Right lung (tissue), 5 donors: ENCODE data around the gene HOXB7. TPM values are rescaled to one million over a fixed set of nuclear protein-coding genes. Genes with fewer than 3 reads are reported as not detected.

ENCODE experiments used
- DNase-seq, 2 donors: peaks; one replicate each; pipeline ENCODE4 v3.0.0-alpha.2; 2013
- polyA plus RNA-seq, 5 donors: library from polyadenylated mRNA; unstranded; fragments of 120-200 nt; gene quantifications; one replicate each; pipeline versions ENCODE4 v1.2.1 to v1.2.3, GENCODE V29; 2013; ENCODE audit warnings: inconsistent platforms in 1 of 5, low replicate concordance in 1 of 5; ENCODE audit not compliant: insufficient read length in 5 of 5, insufficient read depth in 1 of 5

The HOXB7 gene
- polyA plus RNA-seq, 5 donors: 6.2 to 8.7 (median 7.4) TPM

GRCh38 chr17:48569674-48570324, 41.0 kb downstream of the HOXB7 start:
- no peak for DNase-seq

- DNase-seq: no peak
Observed at GRCh38 chr17:48569240-48569582, 41.6 kb downstream of the HOXB7 start.

DNA sequence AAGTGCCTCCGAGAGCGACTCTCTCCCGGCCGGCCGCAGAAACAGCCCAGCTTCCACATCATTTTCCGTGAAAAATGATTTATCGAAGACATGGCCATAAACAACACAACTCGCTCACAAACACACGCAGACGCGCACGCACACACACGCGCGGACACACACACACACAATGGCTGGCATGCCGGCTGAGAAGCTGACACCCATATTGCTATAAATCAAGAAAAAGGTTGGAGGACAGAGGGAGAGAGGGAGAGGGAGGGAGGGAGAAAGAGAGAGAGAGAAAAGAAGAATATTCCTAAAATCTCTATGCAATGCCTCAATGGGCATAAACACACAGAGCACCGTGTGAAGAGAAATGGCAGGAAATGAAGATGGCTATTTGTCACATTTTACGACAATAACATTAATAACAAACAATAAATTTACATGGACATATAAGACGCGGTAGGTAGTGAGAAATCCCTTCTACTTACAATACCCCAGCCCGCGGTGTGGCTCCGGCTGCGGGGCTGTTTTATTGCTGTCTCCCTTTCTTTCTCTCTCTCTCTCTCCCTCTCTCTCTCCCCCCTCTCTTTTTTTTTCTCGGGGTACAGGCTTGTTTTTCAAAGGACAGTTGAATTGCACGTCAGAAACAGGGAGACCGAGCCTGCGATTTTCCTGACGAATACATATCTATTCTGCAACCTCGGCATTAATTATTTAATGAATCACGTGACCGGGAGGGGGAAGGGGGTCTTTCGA, 42.1 kb downstream of the HOXB7 start:
- DNase-seq: no peak

DNA sequence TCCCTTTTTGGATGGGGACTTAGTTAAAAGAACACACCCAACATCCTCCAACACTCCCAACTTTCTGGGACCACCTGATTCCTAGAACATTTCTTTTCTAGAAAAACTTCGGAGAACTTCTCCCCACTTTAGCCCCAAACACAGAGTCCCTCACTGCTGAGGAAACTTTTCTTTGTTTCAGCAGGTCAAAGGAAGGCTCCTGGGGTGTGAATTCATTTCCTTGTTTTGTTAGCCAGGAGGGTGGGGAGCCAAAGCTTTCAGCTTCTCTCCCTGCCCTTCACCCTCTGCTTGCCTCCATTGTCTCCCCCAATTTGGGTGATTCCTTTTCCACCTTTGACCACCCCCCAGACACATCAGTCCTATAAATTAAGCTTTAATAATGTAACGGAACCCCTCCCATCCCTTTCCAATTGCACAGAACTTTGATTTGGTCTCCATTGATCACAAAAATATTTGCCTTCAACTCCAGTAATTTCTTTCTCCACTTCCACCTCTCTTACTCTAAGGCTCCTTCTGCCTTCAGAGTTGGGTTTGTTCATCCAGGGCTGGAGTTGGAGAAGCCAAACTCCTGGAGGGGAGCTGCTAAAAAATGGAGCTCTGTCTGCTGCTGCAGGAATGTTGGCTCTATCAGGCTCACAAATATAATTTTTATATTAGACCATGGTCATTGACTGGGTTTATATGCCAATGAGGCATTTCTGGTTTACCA, 43.0 kb downstream of the HOXB7 start:
- no peak for DNase-seq

- no peak for DNase-seq
Observed at GRCh38 chr17:48567209-48567608, 43.6 kb downstream of the HOXB7 start.

DNA sequence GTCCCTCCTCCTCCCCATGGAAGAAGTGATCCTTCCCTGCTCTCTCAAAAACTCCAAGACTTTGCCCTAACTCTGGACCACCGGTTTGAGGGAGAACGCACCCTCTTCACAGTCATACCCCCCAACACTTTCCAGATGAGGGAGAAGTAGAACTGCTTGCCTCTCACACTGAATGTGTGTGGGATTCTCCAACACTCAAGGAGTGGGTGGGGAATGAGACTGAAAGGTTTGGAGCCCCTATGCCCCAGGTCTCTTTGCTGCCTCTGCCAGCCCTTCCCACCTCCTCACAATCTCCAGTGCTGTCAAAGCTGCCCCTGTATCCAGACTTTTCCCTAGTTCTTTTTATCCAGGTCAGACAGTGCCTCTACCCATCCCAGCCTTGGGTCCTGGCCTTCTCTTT, 44.1 kb downstream of the HOXB7 start:
- DNase-seq: no peak

- DNase-seq: no peak
Observed at GRCh38 chr17:48565925-48566710, 44.7 kb downstream of the HOXB7 start.

- DNase-seq: no peak
Observed at GRCh38 chr17:48565022-48565554, 45.7 kb downstream of the HOXB7 start.

DNA sequence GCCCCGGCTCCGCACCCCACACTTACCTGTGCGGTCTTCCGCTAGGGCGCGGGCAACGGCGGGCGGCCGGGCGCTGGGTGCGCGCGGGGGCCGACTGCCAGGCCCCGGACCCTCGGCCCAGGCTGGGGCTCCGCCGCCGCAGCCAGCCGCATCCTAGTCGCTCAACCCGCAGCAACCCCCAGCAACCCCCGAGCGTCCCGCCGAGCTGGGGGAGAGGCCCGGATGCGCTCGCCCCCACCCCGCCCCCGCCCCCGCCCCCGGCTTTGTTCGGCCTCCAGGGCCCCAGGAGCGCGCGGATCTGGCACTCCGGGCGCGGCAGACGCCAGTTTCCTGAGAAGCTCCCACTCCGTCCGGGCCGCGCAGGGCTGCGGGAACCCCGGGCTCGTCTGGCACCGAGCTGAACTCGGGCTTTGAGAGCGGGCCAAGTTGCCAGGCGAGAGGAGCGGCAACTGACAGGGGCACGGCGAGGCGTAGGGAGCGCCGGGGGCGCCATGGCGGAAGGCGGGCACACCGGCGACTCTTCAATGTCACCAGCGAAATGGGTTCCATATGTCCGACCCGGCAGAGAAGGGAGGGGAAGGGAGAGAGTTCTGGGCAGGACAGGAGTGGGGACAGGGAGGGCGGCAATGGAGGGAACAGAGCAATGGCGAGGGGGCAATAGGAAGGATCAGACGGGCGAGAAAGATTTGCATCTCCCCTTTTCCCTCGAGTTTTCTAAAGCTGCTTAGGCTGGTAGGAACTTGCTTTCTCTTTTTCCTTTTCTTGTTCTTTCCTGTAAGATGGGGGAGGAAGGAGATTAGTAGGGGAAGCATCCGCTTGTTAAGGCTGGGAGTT, 46.4 kb downstream of the HOXB7 start:
- DNase-seq: no peak

DNA sequence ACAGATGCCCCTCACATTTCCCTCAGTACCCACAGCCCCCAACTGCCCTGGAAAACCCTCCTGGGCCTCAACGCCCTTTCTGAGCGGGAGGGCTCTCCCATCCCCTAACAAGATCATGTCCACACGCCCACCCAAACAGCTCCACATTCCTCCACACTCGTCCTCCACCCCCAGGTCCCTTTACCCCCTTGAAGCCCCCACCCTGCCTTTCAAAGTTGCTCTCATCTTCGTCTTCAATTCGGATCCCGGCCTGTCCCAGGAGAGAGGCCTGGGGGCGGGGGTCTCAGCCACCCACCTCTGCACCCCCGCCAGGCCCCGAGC, 47.0 kb downstream of the HOXB7 start:
- DNase-seq: no peak

- DNase-seq: no peak
Observed at GRCh38 chr17:48563385-48563838, 47.4 kb downstream of the HOXB7 start.

DNA sequence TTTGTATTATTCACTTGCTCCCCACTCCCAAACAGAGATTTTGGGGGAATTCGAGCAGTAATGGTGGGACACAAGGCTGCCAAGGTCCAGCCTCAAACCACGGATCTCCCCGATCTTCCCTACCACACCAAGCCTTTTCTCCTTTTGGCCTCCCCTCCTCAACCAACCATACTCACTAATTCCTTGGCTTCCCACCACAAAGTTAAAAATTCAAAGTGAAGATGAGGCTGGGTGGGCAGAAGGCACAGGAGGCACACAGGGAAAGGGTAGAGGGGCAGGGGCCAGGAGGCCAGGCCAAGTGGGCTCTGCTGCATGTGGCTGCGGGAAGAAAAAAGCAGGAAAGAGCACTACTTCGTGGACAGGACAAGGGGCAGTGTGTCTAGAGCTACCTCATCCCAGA, 47.9 kb downstream of the HOXB7 start:
- no peak for DNase-seq

DNA sequence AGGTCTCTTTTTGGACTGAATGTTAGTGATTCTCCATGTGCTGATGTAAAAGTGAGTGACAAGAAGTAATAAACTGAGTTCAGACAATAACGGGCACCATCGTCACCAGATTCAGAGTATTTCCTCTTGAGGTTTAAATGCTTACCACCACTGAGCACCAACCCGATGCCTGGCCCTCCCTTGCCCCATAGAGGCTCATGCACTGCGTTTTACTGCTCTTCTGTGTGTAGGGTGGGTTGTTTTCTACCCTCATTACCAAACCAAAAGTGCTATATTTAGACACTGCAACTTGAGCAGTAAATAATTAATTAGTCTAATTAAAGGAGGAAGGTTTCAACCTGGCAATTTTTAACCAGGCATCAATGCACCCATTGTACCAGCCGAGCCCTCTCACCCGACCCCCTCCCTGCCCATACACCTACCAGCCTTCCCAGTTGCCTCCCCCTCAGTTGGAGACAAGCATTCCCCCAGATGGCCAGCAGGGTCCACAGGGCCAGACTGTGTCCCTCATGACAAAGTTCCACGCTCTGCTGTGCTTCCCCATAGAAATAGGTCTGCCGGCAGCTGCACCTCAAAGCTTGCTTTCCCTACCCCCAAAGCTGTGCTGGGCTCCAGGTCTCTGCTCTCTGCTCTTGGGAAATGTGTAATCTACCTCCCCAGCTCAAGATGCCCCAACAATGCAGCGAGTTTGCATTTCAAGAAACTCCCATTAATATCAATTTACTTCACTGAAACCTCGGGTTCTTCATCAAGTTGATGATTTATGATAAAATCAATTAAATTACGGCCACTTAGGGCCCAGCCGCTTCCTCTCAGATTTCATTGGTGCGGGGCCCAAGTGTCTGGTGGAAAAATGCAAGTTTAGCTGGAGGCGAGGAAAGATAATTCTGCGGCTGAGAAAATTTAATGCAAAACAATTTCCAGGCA, 48.7 kb downstream of the HOXB7 start:
- DNase-seq: no peak

- DNase-seq: peak; percentile 79 to 82
Observed at GRCh38 chr17:48559840-48560817, 50.7 kb downstream of the HOXB7 start.

GRCh38 chr17:48559122-48559839, 51.5 kb downstream of the HOXB7 start:
- DNase-seq: peak; percentile 21 to 25

DNA sequence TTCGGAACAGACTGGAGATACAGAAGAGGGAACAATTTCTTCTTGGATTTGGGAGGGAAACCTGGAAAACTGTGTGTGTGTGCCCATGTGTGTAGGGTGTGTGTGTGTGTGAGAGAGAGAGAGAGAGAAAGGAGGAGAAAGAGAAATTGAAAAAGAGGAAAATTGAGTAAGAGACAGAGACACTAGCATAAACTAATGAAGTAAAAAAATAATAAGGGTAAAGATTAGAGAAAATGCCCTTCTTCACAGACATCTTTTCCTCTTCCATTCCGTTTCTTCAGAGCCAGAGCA, 52.0 kb downstream of the HOXB7 start:
- DNase-seq: no peak

- peak; percentile 15 to 20 for DNase-seq
Observed at GRCh38 chr17:48558057-48558830, 52.6 kb downstream of the HOXB7 start.
